IMR-90 (cell line): ENCODE results near the gene CUBN.

Source experiments
- BHLHE40 ChIP-seq: fragments of 150-350 bp; IDR thresholded peaks from 2 replicates; pipeline ENCODE4 v1.6.1; 2016; ENCODE audit warnings: mild to moderate bottlenecking, low read depth, low read length
- CEBPB ChIP-seq: IDR thresholded peaks from 2 replicates; pipeline ENCODE4 v1.6.1; 2012; ENCODE audit warnings: low read depth, low read length, improper control_type of control experiment
- CHD1 ChIP-seq: IDR thresholded peaks from 2 replicates; pipeline ENCODE4 v1.6.1; 2012; ENCODE audit warnings: low read depth, low read length, improper control_type of control experiment
- CTCF ChIP-seq: conservative IDR thresholded peaks from 2 replicates; pipeline ENCODE4 v1.5.1; 2012; ENCODE audit warnings: mild to moderate bottlenecking, low read depth, low read length, improper control_type of control experiment
- ELK1 ChIP-seq: fragments of 150-350 bp; IDR thresholded peaks from 2 replicates; pipeline ENCODE4 v1.6.1; 2016; ENCODE audit warnings: low read depth, mild to moderate bottlenecking, low read length, moderate library complexity, borderline replicate concordance
- FOS ChIP-seq: fragments of 150-350 bp; IDR thresholded peaks from 2 replicates; pipeline ENCODE4 v1.6.1; 2016; ENCODE audit warnings: low read depth, low read length
- MAFK ChIP-seq: IDR thresholded peaks from 2 replicates; pipeline ENCODE4 v1.6.1; 2012; ENCODE audit warnings: low read depth, low read length, improper control_type of control experiment
- MAZ ChIP-seq: IDR thresholded peaks from 2 replicates; pipeline ENCODE4 v1.6.1; 2012; ENCODE audit warnings: low read depth, mild to moderate bottlenecking, low read length, improper control_type of control experiment, moderate library complexity, borderline replicate concordance
- POLR2A ChIP-seq: IDR thresholded peaks from 2 replicates; pipeline ENCODE4 v1.6.1; 2012; ENCODE audit warnings: mild to moderate bottlenecking, low read depth, low read length
- RAD21 ChIP-seq: IDR thresholded peaks from 2 replicates; pipeline ENCODE4 v1.6.1; 2012; ENCODE audit warnings: low read length, improper control_type of control experiment
- RCOR1 ChIP-seq: IDR thresholded peaks from 2 replicates; pipeline ENCODE4 v1.6.1; 2012; ENCODE audit warnings: mild to moderate bottlenecking, low read length, improper control_type of control experiment; ENCODE audit not compliant: insufficient replicate concordance
- SMC3 ChIP-seq: fragments of 150-350 bp; IDR thresholded peaks from 2 replicates; pipeline ENCODE4 v1.6.1; 2016; ENCODE audit warnings: low read depth, mild to moderate bottlenecking, antibody characterized with exemption, low read length, moderate library complexity

- TF ChIP-seq POLR2A (no peak), CHD1 (no peak), CEBPB (no peak), FOS (peak; percentile 75), RAD21 (0 out of 2 replicates have a peak, but pooled peaks have one; percentile 15), CTCF (no peak), MAZ (no peak), RCOR1 (no peak), SMC3 (no peak), ELK1 (no peak), BHLHE40 (peak; percentile 42; the same call in 1 of the 2 replicates), MAFK (no peak)
Measured at GRCh38 chr10:17122726-17123661, 6.6 kb downstream of the CUBN start.
